ENCODE measurements around the gene OSR1. TPM values are rescaled to one million over a fixed set of nuclear protein-coding genes. Genes with fewer than 3 reads are reported as not detected.
"Not testable (repeated sequence)": the region's sequence is repeated elsewhere in the genome, so short reads cannot be mapped to it uniquely, and the experiment has no call there.

The OSR1 gene
- total and polyA plus RNA-seq, 4 donors: 3.9 to 138 (median 32.7) TPM

DNA sequence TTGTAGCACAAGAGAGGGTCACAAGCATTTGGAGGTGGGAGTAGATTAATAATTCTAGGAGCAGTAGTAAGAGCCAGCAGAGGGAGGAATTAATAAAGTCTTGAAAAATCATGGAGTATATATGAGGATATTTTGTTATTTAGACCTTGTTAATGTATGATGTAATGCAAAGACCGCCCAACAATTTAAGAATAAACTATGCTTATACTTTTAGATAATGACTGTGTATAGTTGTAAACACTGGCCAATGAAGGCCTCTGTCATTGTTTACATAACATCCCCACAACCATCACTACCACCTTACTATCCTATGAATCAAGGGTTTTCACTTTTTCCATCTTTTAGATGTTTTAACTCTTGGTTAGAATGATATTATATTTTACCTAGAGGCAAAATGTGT, 37.6 kb downstream of the OSR1 start:
- DNase-seq (ENCODE audit: low read depth in 4 of 6, low spot score in 6 of 6): no peak
- no CpG with 5 or more reads among the region's 1 CpG for WGBS (ENCODE audit: insufficient coverage)
- Histone ChIP-seq H3K27me3 (ENCODE audit: control insufficient read depth, insufficient read depth, low read length) (no peaks in the 10 kb centered on the region), H3K9me3 (ENCODE audit: control insufficient read depth, insufficient read depth, low read length) (no peaks in the 10 kb centered on the region), H3K4me1 (ENCODE audit: control insufficient read depth, insufficient read depth, low read length) (no peaks in the 10 kb centered on the region), H3K36me3 (ENCODE audit: control insufficient read depth, insufficient read depth, low read length) (no peaks in the 10 kb centered on the region), H3K4me3 (ENCODE audit: low read depth, low read length) (no peak overlapping the region), H3K27ac (ENCODE audit: low read depth, low read length) (no peak overlapping the region)

DNA sequence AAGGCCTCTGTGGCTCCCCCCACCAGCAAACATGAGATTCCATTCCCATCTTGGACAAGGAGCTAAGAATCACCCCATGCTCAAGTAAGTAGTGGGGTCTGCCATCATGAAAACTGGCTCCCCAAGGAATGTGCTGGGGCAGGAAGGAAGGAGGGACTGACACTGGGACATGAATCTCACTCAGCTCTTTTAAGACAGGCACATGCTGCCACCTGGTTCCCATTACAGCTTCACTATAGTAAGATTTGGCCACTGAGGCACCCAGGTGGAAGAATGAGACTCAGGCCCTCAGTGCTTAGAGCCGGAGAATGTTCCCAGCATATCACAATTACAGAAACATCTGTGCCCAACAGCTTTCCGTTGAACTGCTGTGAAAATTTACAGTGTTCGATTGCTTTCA, 38.7 kb downstream of the OSR1 start:
- H3K27ac ChIP-seq (ENCODE audit: low read depth, low read length): no peak overlapping the region
- no peaks in the 10 kb centered on the region for H3K36me3 ChIP-seq (ENCODE audit: control insufficient read depth, insufficient read depth, low read length)
- peak in 1 of 6 donors; percentile 13 for DNase-seq (ENCODE audit: low read depth in 4 of 6, low spot score in 6 of 6)
- no peaks in the 10 kb centered on the region for H3K9me3 ChIP-seq (ENCODE audit: control insufficient read depth, insufficient read depth, low read length)
- no CpG with 5 or more reads among the region's 3 CpGs for whole genome bisulfite sequencing (ENCODE audit: insufficient coverage)
- no peaks in the 10 kb centered on the region for H3K4me1 ChIP-seq (ENCODE audit: control insufficient read depth, insufficient read depth, low read length)
- no peak overlapping the region for H3K4me3 ChIP-seq (ENCODE audit: low read depth, low read length)
- H3K27me3 ChIP-seq (ENCODE audit: control insufficient read depth, insufficient read depth, low read length): no peaks in the 10 kb centered on the region

DNA sequence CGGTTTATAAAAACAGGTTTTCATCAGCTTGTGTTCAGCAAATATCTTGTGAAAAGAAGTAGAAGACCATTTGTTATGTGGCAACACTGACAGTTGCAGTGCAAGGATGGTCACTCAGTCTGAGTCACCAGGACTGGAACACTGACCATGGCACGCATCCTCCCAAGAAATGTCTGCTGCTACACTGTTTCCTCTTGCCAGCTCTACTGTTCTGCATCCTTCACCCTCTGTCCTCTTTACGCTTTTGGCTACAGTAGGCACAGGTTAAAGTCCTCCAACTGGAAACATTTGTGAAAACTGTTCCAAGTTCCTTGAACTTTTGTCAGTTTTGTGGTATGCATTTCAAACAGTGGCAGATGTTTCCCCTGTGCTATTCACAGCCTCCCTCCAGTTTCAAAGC, 39.4 kb downstream of the OSR1 start:
- Histone ChIP-seq H3K36me3 (ENCODE audit: control insufficient read depth, insufficient read depth, low read length) (no peaks in the 10 kb centered on the region), H3K4me3 (ENCODE audit: low read depth, low read length) (no peak overlapping the region), H3K9me3 (ENCODE audit: control insufficient read depth, insufficient read depth, low read length) (no peaks in the 10 kb centered on the region), H3K4me1 (ENCODE audit: control insufficient read depth, insufficient read depth, low read length) (no peaks in the 10 kb centered on the region), H3K27me3 (ENCODE audit: control insufficient read depth, insufficient read depth, low read length) (no peaks in the 10 kb centered on the region), H3K27ac (ENCODE audit: low read depth, low read length) (no peak overlapping the region)
- 89% methylated on average over 1 of the region's 3 CpGs for WGBS (ENCODE audit: insufficient coverage)
- DNase-seq (ENCODE audit: low read depth in 4 of 6, low spot score in 6 of 6): no peak

DNA sequence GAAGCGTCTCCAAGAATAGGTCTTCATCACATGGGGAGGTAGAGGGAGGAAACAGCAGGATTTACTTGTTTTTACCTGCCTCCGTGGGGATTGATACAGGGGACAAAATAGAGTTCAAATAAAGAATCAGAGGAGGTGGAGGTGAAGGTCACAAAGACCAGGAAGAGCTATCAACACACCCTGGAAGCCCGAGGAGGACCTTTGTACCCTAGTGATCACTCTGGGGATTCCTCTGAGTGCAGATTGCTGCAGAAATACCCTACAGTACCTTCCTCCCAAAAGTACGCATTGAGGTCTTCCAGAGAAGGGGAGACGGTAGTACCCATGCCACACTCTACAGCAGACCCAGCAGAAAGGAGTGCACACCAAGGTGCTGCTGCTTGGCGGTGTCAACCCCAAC, 44.9 kb downstream of the OSR1 start:
- no peak overlapping the region for H3K4me3 ChIP-seq (ENCODE audit: low read depth, low read length)
- no peaks in the 10 kb centered on the region for H3K9me3 ChIP-seq (ENCODE audit: control insufficient read depth, insufficient read depth, low read length)
- no peaks in the 10 kb centered on the region for H3K4me1 ChIP-seq (ENCODE audit: control insufficient read depth, insufficient read depth, low read length)
- H3K27me3 ChIP-seq (ENCODE audit: control insufficient read depth, insufficient read depth, low read length): no peaks in the 10 kb centered on the region
- WGBS (ENCODE audit: insufficient coverage): 93% methylated on average over 5 of the region's 6 CpGs
- no peaks in the 10 kb centered on the region for H3K36me3 ChIP-seq (ENCODE audit: control insufficient read depth, insufficient read depth, low read length)
- H3K27ac ChIP-seq (ENCODE audit: low read depth, low read length): no peak overlapping the region
- DNase-seq (ENCODE audit: low read depth in 4 of 6, low spot score in 6 of 6): no peak

DNA sequence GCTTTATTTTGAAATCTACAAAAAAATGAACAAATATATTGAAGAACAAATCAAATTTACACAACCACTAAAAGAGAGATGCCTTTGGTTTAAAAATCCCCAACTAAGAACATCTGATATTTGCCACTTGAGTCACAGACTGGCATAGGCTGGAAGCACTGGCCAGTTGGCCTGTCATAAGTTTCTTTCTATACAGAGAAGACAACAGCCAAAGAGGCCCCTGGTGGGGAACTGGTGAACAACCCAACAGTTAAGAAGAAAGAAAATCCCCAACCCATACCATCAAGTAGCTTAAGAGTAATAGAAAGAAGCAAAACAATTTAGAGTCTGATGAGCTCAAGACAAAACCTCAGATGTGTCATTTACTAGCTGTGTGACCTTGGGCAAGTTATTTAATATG, 45.5 kb downstream of the OSR1 start:
- H3K4me3 ChIP-seq (ENCODE audit: low read depth, low read length): no peak overlapping the region
- H3K27me3 ChIP-seq (ENCODE audit: control insufficient read depth, insufficient read depth, low read length): no peaks in the 10 kb centered on the region
- no peaks in the 10 kb centered on the region for H3K36me3 ChIP-seq (ENCODE audit: control insufficient read depth, insufficient read depth, low read length)
- no peaks in the 10 kb centered on the region for H3K9me3 ChIP-seq (ENCODE audit: control insufficient read depth, insufficient read depth, low read length)
- H3K27ac ChIP-seq (ENCODE audit: low read depth, low read length): no peak overlapping the region
- H3K4me1 ChIP-seq (ENCODE audit: control insufficient read depth, insufficient read depth, low read length): no peaks in the 10 kb centered on the region
- DNase-seq (ENCODE audit: low read depth in 4 of 6, low spot score in 6 of 6): no peak

DNA sequence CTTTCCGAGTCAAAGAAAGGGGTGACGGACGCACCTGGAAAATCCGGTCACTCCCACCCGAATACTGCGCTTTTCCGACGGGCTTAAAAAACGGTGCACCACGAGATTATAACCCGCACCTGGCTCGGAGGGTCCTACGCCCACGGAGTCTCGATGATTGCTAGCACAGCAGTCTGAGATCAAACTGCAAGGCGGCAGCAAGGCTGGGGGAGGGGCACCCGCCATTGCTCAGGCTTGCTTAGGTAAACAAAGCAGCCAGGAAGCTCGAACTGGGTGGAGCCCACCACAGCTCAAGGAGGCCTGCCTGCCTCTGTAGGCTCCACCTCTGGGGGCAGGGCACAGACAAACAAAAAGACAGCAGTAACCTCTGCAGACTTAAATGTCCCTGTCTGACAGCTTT, 52.4 kb downstream of the OSR1 start:
- H3K4me1 ChIP-seq (ENCODE audit: control insufficient read depth, insufficient read depth, low read length); H3K27ac ChIP-seq (ENCODE audit: low read depth, low read length); H3K9me3 ChIP-seq (ENCODE audit: control insufficient read depth, insufficient read depth, low read length); DNase-seq (ENCODE audit: low read depth in 4 of 6, low spot score in 6 of 6); H3K27me3 ChIP-seq (ENCODE audit: control insufficient read depth, insufficient read depth, low read length); H3K36me3 ChIP-seq (ENCODE audit: control insufficient read depth, insufficient read depth, low read length); H3K4me3 ChIP-seq (ENCODE audit: low read depth, low read length): not testable (repeated sequence)
- WGBS (ENCODE audit: insufficient coverage): 89% methylated on average over 9 of the region's 18 CpGs

DNA sequence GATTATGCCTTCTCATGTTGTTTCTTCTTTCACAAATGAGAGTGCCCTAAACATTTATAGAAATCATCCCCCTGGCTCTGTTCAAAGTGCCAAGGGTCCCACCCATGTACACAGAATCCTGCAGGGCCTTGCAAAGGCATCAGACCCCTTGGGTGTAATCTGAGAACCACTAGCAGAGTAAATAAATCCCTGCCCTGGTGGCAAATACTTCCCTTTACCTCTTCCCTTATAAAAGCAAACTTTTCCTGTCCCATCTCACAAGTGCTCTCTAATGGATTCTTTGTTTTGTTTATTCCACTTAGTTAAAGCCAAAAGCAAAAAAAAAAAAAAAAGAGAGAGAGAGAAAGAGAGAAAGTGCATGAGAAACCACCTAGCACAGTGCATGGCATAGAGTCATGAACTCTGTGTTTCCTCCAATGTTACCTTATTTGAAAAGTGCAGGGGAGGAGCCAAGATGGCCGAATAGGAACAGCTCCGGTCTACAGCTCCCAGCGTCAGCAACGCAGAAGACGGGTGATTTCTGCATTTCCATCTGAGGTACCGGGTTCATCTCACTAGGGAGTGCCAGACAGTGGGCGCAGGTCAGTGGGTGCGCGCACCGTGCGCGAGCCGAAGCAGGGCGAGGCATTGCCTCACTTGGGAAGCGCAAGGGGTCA, 52.9 kb downstream of the OSR1 start:
- not testable (repeated sequence) for H3K27ac ChIP-seq (ENCODE audit: low read depth, low read length); H3K36me3 ChIP-seq (ENCODE audit: control insufficient read depth, insufficient read depth, low read length); H3K9me3 ChIP-seq (ENCODE audit: control insufficient read depth, insufficient read depth, low read length); H3K4me1 ChIP-seq (ENCODE audit: control insufficient read depth, insufficient read depth, low read length); H3K27me3 ChIP-seq (ENCODE audit: control insufficient read depth, insufficient read depth, low read length); H3K4me3 ChIP-seq (ENCODE audit: low read depth, low read length); DNase-seq (ENCODE audit: low read depth in 4 of 6, low spot score in 6 of 6)
- WGBS (ENCODE audit: insufficient coverage): no CpG with 5 or more reads among the region's 15 CpGs

DNA sequence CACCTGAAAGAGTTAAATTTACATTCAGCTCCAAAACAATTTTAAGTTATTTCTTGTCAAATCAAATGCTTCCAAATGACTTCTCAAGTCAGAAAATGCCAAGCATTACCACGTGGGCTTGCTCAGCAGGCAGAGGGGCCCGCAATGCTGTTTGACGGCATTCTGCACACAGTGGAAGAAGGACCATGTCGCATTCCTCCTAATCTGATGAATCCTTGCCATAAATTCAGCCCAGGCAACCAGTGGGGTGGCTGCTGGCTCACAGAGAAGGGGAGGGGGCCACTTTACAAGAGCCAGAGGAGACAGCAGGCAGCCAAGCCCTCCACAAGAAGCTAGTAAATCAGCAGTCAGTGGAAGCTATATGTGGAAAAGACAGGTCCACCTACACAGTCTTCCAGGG, 56.7 kb downstream of the OSR1 start:
- no peaks in the 10 kb centered on the region for H3K9me3 ChIP-seq (ENCODE audit: control insufficient read depth, insufficient read depth, low read length)
- H3K27me3 ChIP-seq (ENCODE audit: control insufficient read depth, insufficient read depth, low read length): no peaks in the 10 kb centered on the region
- no peaks in the 10 kb centered on the region for H3K36me3 ChIP-seq (ENCODE audit: control insufficient read depth, insufficient read depth, low read length)
- no peaks in the 10 kb centered on the region for H3K4me1 ChIP-seq (ENCODE audit: control insufficient read depth, insufficient read depth, low read length)
- H3K4me3 ChIP-seq (ENCODE audit: low read depth, low read length): no peak overlapping the region
- WGBS (ENCODE audit: insufficient coverage): 58% methylated on average over 4 of the region's 4 CpGs
- no peak overlapping the region for H3K27ac ChIP-seq (ENCODE audit: low read depth, low read length)
- no peak for DNase-seq (ENCODE audit: low read depth in 4 of 6, low spot score in 6 of 6)

Small RNA genes within 50 kb of the gene (small RNA-seq; reads per million reads assigned to genes)
- 0.10 reads per million for gene MIR4757 (ENCODE audit: low replicate concordance)

Measured in spinal cord (tissue), 10 donors.